22Rv1 (cell line): Measurements from ENCODE around the gene MINDY4.

Experiments
- H3K27ac ChIP-seq: fragments of 450-650 bp; 2 replicates; pipeline ENCODE4 v1.5.1; 2017
- ZFX ChIP-seq: fragments of 450-650 bp; IDR thresholded peaks from 2 replicates; pipeline ENCODE4 v1.6.1; 2017; ENCODE audit warnings: antibody characterized with exemption, borderline replicate concordance
- TF ChIP-seq, protein P1 (sequence below): fragments of 450-650 bp; IDR thresholded peaks from 2 replicates; pipeline ENCODE4 v1.5.1; 2017; ENCODE audit warnings: mild to moderate bottlenecking

MINDY4 gene

DNA sequence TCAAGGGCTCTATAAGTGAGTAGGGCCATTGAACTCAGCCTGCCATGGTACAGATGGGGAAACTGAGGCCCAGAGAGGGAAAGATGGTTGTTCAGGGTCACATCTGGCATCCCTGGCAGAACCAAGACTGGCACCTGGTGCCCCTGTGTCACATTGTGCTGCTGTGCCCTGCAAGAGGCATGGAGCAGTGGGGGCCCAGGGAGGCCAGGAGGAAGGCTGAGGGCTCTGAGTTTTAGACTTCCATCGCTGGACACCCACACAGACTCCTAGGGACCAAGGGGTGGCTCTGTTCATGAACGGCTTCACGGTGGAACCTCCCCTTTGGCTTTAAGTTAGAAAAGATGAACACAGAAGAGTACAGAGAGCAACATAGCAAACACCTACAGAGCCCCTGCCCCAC, 73.7 kb downstream of the MINDY4 start:
- 0 out of 2 replicates have a peak overlapping the region, but pooled peaks have one; percentile 7 for H3K27ac ChIP-seq
- no peak for TF ChIP-seq ZFX
- TF ChIP-seq, protein P1, sequence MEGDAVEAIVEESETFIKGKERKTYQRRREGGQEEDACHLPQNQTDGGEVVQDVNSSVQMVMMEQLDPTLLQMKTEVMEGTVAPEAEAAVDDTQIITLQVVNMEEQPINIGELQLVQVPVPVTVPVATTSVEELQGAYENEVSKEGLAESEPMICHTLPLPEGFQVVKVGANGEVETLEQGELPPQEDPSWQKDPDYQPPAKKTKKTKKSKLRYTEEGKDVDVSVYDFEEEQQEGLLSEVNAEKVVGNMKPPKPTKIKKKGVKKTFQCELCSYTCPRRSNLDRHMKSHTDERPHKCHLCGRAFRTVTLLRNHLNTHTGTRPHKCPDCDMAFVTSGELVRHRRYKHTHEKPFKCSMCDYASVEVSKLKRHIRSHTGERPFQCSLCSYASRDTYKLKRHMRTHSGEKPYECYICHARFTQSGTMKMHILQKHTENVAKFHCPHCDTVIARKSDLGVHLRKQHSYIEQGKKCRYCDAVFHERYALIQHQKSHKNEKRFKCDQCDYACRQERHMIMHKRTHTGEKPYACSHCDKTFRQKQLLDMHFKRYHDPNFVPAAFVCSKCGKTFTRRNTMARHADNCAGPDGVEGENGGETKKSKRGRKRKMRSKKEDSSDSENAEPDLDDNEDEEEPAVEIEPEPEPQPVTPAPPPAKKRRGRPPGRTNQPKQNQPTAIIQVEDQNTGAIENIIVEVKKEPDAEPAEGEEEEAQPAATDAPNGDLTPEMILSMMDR, result no peak

DNA sequence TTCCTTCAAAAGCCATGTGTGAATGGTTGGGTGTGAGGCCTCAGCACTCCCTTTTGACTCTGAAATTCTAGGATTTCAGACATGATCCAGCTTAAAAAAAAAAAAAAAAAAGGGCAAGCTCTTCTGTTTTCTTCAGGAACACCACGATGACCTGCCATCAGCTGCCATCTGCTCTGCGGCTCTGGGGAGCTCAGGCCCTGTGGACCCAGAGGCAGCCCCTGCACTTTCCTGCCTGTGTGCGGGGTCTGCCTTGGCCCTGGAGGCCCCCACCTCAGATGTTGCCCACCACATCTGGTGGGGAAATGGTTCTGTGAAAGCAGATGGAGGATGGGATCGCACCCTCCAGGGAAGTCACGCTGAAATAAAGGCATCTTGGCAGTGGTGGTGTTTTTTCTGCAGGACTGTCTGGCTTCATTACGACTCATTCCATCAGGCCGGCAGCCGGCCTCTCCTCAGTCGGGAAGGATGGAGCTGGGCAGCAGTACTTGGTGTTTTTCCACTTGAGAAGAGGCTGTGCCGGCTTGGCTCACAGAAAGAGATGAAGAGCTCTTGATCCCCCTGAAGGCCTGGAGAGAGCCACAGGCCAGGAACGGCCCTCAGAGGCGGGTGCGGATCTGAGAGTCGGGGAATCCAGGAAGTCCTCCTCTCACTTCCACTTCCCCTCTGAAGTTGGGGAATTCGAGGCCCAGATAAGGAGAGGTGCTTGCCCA, 74.4 kb downstream of the MINDY4 start:
- no peak for TF ChIP-seq ZFX
- TF ChIP-seq, protein P1, result no peak
- peak overlapping the region; percentile 7; the same call in 1 of the 2 replicates for H3K27ac ChIP-seq

DNA sequence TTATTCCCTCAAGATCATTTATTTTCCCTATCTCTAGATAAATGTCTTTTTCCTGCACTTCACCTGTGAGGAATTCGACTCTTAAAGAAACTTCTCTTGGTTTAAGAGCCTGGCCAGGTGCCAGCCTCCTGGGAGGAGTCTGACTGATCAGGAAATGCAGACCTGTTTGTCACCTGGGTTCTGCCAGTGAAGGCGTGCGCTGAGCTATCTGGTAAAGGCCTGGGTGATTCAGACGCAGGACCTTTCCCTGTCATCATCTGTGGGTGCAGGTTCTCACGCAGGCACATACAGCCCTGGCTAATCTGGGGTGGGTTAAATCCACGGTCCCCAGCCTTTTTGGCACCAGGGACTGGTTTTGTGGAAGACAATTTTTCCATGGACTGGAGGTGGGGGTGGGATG, 75.2 kb downstream of the MINDY4 start:
- H3K27ac ChIP-seq, result peak overlapping the region; percentile 7; the same call in 1 of the 2 replicates
- TF ChIP-seq, protein P1, result no peak

DNA sequence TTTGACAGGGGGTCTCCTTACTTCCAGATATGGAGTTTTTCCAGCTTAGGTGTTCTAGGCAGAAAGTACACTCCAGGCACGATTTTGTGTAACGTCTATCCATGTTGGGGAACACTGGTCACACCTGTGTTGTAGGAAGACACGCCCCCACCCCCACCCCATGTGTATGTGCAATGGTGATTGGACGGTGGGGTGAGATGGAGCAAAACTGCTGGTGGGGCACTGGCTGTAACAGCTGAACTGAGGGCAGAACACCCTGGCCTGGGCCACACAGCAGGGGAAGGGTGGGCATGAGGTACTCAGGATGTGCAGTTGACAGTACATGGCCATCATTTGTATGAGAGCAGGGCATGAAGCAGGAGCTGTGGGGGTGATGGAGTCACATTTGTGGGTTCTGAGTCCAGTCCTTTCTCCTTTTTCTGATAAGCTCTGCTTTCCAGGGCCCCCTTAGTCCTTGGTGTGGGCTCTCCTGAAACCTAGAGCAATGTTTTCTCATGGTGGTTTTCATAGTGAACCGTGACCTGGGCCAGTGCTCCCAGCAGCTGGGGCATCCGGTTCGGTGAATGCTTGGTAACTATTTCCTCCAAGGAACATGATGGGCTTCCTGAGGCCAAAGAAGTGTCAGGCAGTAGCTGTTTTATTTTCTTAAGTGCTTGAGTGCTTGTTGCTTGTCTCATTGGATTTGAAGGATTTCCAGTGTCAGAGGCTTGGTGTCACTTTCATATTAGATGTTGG, 77.1 kb downstream of the MINDY4 start:
- TF ChIP-seq, protein P1, result no peak
- no peak for TF ChIP-seq ZFX
- H3K27ac ChIP-seq, result no peak overlapping the region

DNA sequence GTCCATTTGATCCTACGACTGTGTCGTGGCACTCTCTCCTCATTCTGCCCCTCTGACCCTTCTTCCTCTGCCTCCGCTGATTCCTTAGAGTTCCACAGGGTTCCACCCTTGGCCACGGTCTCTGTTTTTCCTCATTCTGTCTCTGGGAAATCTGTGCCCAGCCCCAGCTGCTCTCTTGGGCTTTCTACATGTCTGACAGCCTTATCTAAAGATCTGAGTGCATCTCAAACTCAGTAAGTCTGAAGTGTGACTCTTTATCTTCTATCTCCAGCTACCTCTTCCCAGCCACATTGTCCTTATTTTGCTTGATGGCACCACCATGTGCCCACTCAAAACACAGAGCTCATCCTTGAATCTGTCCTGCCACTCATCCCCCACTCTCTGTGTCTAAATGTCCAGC, 78.3 kb downstream of the MINDY4 start:
- H3K27ac ChIP-seq, result no peak overlapping the region
- TF ChIP-seq ZFX, result no peak
- TF ChIP-seq, protein P1, result no peak

DNA sequence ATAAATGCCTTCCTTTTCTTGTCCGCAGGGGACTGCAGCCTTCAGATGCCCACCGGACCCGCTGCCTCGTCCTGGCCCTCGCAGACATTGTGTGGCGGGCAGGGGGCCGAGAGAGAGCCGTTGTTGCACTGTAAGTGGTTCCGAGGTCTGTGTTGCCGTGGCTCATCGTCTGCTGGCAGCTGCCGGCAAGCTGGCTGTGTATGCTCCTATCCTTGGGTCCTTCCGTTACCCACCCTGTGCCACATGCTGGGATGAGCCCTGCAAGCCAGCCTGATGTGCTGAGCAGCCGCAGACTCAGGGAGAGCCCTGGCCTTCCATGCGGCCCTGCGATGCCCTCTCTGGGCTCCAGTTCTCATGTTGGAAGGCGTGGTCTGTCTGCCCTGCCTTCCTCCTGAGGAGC, 79.2 kb downstream of the MINDY4 start:
- TF ChIP-seq, protein P1, result no peak
- no peak for TF ChIP-seq ZFX
- no peak overlapping the region for H3K27ac ChIP-seq
